Esophagus (tissue), 2 donors: ENCODE results near the gene CYP26B1. TPM values are rescaled to one million over a fixed set of nuclear protein-coding genes. Genes with fewer than 3 reads are reported as not detected.

Source experiments
- H3K27ac ChIP-seq, 2 donors: one replicate each; pipeline ENCODE4 v1.5.1; 2013; ENCODE audit warnings: low read depth in 2 of 2, mild to moderate bottlenecking in 2 of 2, inconsistent platforms in 1 of 2, low read length in 1 of 2, moderate library complexity in 1 of 2
- H3K27me3 ChIP-seq, 2 donors: one replicate each; pipeline ENCODE4 v1.6.1; 2013; ENCODE audit warnings: low read length in 2 of 2, control low read depth in 1 of 2, mild to moderate bottlenecking in 1 of 2; ENCODE audit not compliant: insufficient read depth in 2 of 2, control insufficient read depth in 1 of 2
- H3K36me3 ChIP-seq, 2 donors: one replicate each; pipeline ENCODE4 v1.6.1; 2013; ENCODE audit warnings: low read length in 1 of 2; ENCODE audit not compliant: control insufficient read depth in 2 of 2, insufficient read depth in 2 of 2
- H3K4me1 ChIP-seq, 2 donors: one replicate each; pipeline ENCODE4 v1.6.1; 2013; ENCODE audit warnings: low read length in 1 of 2; ENCODE audit not compliant: control insufficient read depth in 2 of 2, insufficient read depth in 2 of 2
- H3K4me3 ChIP-seq, 2 donors: one replicate each; pipeline ENCODE4 v1.5.1; 2013; ENCODE audit warnings: low read length in 2 of 2, mild to moderate bottlenecking in 2 of 2, low read depth in 1 of 2, moderate library complexity in 1 of 2
- H3K9me3 ChIP-seq, 2 donors: one replicate each; pipeline ENCODE4 v1.6.1; 2013; ENCODE audit warnings: mild to moderate bottlenecking in 2 of 2, low read depth in 1 of 2, low read length in 1 of 2, moderate library complexity in 1 of 2; ENCODE audit not compliant: control insufficient read depth in 2 of 2, insufficient read depth in 1 of 2
- WGBS, 2 donors: extraction: QIAGEN DNeasy Blood & Tissue Kit; methylation state at CpG; one replicate each; pipeline ENCODE4 v1.1.7; 2013; 5-methylcytosine and 5-hydroxymethylcytosine counted together
- polyA plus RNA-seq, 2 donors: library from polyadenylated mRNA; stranded (reverse); fragments of 200-250 nt; gene quantifications; one replicate each; pipeline ENCODE4 v1.2.3, GENCODE V29; 2013
- donor health status: healthy with polysubstance abuse.
- donor health status: Bipolar disorder and iron deficiency.

The CYP26B1 gene
- polyA plus RNA-seq, 2 donors = 1.7 to 2.2 TPM

DNA sequence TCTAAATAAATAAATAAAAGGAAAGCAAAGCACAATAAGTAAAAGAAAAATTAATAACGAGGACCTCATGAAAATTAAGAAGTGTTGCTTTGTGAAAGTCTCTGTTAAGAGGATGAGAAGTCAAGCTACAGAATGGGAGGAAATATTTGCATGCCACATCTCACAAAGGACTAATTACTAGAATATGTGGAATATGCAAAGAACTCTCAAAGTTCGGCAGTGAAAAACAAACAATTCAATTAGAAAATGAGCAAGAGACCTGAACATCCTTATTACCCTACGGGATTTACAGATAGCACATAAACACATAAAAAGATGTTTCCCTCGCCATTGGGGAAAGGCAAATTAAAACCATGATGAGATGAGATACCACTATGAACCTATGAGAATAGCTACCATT lies 23.3 kb downstream of the CYP26B1 start:
- Histone ChIP-seq H3K4me3 (no peak overlapping the region), H3K9me3 (no peaks in the 10 kb centered on the region), H3K4me1 (no peaks in the 10 kb centered on the region), H3K27me3 (no peaks in the 10 kb centered on the region), H3K27ac (no peak overlapping the region), H3K36me3 (no peaks in the 10 kb centered on the region)
- 71 to 84% methylated on average over 4 of the region's 4 CpGs for WGBS, 2 donors

DNA sequence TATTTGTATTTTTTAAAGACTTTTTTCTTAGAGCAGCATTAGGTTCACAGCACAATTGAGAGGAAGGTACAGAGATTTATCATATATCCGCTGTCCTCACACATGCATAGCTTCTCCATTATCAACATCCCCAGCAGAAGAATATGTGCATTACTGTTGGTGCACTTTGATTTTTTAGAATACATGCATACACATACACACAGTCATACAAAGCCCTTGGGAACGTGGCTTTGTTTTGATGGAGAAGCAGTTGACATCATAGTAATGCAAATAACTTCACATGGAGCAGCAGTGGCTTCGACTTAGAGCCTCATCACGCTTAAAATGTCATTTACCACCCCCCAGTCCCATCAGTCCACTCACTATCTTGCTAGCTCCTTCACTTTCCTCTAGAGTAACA lies 26.5 kb downstream of the CYP26B1 start:
- Histone ChIP-seq H3K27ac (no peak overlapping the region), H3K4me1 (peaks cover under 1 to 3% of the 10 kb centered on the region in 2 donors), H3K36me3 (no peaks in the 10 kb centered on the region), H3K4me3 (no peak overlapping the region), H3K27me3 (no peaks in the 10 kb centered on the region), H3K9me3 (no peaks in the 10 kb centered on the region)
- WGBS, 2 donors = 79 to 81% methylated on average over 4 of the region's 4 CpGs

DNA sequence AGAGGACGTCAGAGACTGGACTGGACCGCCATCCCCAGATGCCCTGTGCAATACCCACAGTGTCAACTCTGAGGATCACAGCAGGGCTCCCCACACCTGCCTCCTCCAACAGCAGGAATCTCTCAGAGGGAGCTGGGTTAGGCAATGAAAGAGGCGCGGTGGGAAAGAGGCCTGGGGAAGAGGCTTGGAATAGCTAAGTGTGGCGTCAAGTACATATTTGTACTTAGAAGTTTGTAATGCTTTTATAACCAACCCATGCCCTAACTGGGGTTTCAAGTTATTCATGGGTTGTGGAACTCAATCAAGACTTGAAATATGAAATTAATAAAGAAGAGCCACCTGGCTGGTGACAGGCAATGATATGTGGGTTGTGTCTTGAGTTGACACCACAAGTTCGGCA lies 28.7 kb downstream of the CYP26B1 start:
- Histone ChIP-seq H3K4me3 (no peak overlapping the region), H3K9me3 (no peaks in the 10 kb centered on the region), H3K36me3 (no peaks in the 10 kb centered on the region), H3K4me1 (peaks cover 7 to 12% of the 10 kb centered on the region in 2 donors), H3K27ac (no peak overlapping the region), H3K27me3 (no peaks in the 10 kb centered on the region)
- 82 to 94% methylated on average over 6 of the region's 6 CpGs for WGBS, 2 donors

DNA sequence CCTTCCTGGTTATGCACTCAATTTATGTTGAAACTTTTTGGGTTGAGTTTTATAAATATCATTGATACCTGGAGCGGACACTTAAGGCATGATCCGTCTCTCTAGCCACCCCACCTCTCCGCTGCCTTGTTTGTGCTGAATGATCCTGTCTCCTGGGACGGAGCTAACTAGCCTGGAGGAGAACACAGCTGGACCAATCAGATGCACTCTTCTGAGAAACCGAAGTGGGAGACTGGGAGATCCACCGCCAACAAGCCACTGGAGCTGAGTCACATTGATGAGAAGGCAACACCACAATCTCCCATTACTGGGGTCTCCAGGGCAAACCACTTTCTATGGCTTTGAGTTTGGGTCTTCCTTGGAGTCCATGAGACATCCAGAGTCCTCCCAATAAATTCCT lies 29.3 kb downstream of the CYP26B1 start:
- no peaks in the 10 kb centered on the region for H3K36me3 ChIP-seq
- no peak overlapping the region for H3K27ac ChIP-seq
- H3K4me1 ChIP-seq = peaks cover 7 to 12% of the 10 kb centered on the region in 2 donors
- no peak overlapping the region for H3K4me3 ChIP-seq
- WGBS, 2 donors = 91% methylated on average over 6 of the region's 6 CpGs
- no peaks in the 10 kb centered on the region for H3K27me3 ChIP-seq
- no peaks in the 10 kb centered on the region for H3K9me3 ChIP-seq

DNA sequence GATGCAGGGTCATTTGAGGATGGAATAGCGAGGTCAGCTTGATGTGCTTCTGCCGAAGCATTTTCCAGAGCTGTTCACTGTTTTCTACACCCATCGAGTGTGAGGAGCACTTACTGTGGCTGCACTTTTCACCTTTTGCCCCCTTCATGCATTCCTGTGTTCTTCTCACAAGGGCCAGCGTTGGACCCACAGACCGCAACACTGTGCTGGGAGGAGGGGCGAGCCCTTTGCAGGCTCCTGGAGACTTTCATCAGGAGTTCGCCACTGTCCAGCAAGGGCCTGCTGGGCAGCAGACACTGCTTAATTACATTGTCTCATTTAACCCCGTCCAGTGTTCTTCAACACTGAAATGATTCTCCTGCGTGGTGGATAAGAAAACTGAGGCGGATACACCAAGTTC lies 29.9 kb downstream of the CYP26B1 start:
- WGBS, 2 donors = 89 to 93% methylated on average over 10 of the region's 10 CpGs
- H3K4me3 ChIP-seq = no peak overlapping the region
- no peaks in the 10 kb centered on the region for H3K9me3 ChIP-seq
- H3K36me3 ChIP-seq = no peaks in the 10 kb centered on the region
- no peak overlapping the region for H3K27ac ChIP-seq
- H3K4me1 ChIP-seq = peaks cover 7 to 12% of the 10 kb centered on the region in 2 donors
- no peaks in the 10 kb centered on the region for H3K27me3 ChIP-seq

DNA sequence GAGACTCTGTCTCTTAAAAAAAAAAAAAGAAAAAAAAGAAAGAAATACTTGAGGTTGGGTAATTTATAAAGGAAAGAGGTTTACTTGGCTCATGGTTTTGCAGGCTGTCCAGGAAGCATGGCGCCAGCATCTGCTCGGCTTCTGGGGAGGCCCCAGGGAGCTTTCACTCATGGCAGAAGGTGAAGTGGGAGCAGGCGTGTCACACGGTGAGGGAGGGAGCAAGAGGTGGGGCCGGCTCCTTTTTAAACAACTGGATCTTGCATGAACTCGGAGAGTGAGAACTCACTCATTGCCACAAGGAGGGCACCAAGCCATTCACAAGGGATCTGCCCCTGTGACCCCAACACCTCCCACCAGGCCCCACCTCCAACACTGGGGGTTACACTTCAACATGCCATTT lies 30.6 kb downstream of the CYP26B1 start:
- H3K27me3 ChIP-seq = no peaks in the 10 kb centered on the region
- peaks cover 7 to 12% of the 10 kb centered on the region in 2 donors for H3K4me1 ChIP-seq
- H3K9me3 ChIP-seq = no peaks in the 10 kb centered on the region
- no peak overlapping the region for H3K27ac ChIP-seq
- no peaks in the 10 kb centered on the region for H3K36me3 ChIP-seq
- H3K4me3 ChIP-seq = no peak overlapping the region
- 76 to 79% methylated on average over 6 of the region's 6 CpGs for WGBS, 2 donors

DNA sequence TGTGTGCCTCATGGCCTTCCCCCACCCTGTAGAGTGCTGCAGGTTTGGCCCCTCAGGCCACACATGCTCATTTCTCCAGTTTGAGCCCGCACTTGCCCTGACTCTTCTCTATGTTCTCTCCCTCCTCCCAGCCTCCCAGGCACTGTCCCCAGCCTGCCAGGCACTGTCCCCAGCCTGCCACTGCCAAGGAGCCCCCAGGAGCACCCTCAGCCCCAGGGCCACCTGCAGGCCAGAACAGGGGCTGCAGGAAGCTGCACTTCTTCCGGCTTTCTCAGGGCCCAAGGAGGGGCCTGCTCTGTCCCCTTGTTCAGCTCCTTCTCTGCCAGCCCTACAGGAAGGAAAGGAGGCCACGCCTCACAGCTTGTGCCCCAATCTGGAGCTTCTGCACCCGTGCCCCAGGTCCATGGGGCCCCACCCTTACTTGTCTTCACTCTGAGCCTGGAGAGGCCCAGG lies 31.6 kb downstream of the CYP26B1 start:
- Histone ChIP-seq H3K4me1 (peaks cover 7 to 12% of the 10 kb centered on the region in 2 donors), H3K27me3 (no peaks in the 10 kb centered on the region), H3K4me3 (no peak overlapping the region), H3K27ac (peak overlapping the region; percentile 84 to 91), H3K9me3 (no peaks in the 10 kb centered on the region), H3K36me3 (no peaks in the 10 kb centered on the region)
- 34 to 40% methylated on average over 4 of the region's 4 CpGs for WGBS, 2 donors

DNA sequence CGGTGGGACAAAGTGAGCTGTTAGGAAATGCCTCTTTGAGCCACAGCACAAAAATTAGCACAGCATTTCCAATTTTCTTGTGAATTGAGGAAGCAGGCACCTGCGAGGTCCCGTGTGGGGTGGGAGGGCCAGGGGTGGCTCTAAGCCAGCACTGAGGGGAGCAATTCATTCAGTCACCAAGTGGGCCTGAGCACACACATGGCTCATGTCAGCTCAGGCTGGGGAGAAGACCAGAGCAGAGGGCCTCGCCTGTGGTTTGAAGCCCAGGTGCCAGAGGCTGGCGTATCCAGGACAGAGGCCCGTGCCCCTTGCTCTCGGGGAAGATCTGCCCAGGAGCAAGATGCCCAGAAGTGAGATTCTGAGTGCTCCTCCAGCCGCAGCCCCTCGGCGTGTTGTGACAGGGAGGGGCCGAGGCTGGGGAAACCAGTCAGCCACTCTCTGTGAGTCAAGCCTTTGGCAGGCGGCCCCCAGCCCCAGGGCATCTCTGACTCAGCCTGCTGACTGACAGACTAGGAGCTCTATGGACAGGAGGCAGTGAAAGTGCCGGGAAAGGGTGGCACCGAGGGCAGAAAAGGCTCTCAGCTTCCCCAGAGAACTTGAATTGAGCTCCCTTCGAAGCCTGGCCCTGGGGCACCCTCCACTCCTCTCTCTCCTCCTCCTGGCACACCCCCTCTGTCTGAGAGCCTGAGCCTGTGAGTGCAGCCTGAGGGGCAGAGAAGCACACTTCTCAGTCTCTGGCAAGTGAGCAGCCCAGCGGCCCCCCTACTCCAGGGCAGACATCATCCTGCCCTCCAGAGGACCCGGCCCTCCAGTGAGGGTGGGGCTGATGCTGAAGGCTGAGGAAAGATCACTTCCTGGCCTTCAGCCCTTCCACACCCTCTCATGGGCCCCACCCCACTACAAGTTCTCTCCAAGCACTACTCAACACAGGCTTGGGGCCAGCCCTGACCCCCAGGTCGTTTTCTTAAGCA lies 32.3 kb downstream of the CYP26B1 start:
- H3K27ac ChIP-seq = peak overlapping the region; percentile 84 to 91
- peaks cover 7 to 12% of the 10 kb centered on the region in 2 donors for H3K4me1 ChIP-seq
- H3K36me3 ChIP-seq = no peaks in the 10 kb centered on the region
- WGBS, 2 donors = 36 to 45% methylated on average over 18 of the region's 18 CpGs
- H3K9me3 ChIP-seq = no peaks in the 10 kb centered on the region
- no peaks in the 10 kb centered on the region for H3K27me3 ChIP-seq
- no peak overlapping the region for H3K4me3 ChIP-seq

DNA sequence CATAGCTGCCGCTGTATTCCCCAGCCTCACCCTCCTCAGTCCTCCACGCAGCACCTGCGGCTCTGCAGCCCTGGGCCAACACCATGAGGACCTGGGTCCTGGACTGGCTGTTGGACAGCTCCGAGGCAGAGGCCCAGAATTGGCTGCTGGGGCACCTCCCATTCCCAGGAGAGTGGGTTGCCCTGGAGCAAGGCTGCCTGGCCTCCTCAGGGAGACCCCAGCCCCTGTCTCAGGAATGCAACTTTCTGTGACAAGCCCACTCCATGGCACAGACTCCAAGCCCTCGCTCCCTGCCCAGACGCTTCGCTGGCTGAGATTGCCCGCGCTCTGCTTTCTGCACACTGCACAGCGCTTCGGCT lies 33.0 kb downstream of the CYP26B1 start:
- Histone ChIP-seq H3K4me1 (peaks cover 7 to 12% of the 10 kb centered on the region in 2 donors), H3K9me3 (no peaks in the 10 kb centered on the region), H3K36me3 (no peaks in the 10 kb centered on the region), H3K27ac (peak overlapping the region in 1 of 2 donors; percentile 44), H3K27me3 (no peaks in the 10 kb centered on the region), H3K4me3 (no peak overlapping the region)
- 63 to 76% methylated on average over 11 of the region's 11 CpGs for WGBS, 2 donors
